A204.1 (cell line): ENCODE data around the gene ZNF331.
"Not testable (repeated sequence)": the region's sequence is repeated elsewhere in the genome, so short reads cannot be mapped to it uniquely, and the experiment has no call there.

Experiments
- FAIRE-seq: peaks from 2 replicates; lab custom pipeline; 2012; peaks lifted over from hg19 to GRCh38; lab: Jason Lieb, UNC

Gene ZNF331

DNA sequence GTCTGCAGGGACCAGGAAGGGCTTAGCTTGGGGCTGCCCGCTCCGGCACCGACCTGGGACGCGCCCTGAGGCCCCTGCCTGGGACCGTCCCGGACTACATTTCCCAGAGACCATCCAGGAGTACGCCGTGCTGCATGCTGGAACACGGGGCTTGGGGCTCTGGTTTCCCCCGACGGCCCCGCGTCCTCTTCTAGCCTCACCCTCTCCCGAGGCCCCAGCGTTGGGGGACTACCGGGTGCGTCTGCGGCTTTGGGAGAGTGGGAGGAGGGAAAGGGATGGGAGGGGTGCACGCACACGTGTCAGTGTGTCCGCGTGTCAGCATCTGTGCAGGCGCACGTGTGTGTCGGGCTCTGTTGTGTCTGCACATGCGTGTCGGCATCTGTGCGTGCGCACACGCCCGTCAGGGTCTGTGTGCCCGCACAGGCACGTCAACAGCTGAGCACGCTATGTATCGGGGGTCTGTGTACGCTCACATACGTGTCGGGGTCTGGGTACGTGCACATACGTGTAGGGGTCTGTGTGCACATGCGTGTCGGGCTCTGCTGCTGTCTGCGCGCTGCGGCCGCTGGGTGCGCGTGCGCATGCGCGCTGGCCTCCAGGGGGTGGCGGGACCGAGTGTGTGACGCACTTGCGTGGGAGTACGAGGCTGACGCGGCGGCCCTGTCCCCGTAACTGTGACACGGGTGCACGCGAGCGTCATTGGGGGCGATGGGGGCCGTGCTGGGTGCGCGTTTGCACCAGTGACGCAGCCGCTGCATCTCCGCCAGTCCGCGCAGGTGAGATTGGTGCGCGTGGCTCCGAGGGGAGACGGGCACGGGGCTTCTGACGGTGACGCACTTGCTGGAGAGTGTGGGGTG is at the start of gene ZNF331:
ZNF331 (plus strand) TSS at position 625 of the 857 bp plus-strand sequence. CDS start 31,232 bp downstream, outside the sequence.
- no peak for FAIRE-seq

DNA sequence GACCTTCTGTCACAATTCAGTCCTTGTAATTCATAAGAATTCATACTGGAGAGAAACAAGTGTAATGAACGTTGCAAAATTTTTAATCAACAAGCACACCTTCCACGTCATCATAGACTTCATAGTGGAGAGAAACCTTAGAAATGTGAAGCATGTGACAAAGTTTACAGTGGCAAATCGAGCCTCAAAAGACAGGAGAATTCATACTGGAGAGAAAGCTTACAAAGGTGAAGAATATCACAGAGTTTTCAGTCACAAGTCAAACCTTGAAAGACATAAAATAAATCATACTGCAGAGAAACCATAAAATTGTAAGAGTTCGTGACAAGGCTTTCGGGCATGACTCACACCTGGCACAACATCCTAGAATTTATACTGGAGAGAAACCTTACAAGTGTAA is 45.8 kb upstream of the ZNF331 start:
- FAIRE-seq: no peak

DNA sequence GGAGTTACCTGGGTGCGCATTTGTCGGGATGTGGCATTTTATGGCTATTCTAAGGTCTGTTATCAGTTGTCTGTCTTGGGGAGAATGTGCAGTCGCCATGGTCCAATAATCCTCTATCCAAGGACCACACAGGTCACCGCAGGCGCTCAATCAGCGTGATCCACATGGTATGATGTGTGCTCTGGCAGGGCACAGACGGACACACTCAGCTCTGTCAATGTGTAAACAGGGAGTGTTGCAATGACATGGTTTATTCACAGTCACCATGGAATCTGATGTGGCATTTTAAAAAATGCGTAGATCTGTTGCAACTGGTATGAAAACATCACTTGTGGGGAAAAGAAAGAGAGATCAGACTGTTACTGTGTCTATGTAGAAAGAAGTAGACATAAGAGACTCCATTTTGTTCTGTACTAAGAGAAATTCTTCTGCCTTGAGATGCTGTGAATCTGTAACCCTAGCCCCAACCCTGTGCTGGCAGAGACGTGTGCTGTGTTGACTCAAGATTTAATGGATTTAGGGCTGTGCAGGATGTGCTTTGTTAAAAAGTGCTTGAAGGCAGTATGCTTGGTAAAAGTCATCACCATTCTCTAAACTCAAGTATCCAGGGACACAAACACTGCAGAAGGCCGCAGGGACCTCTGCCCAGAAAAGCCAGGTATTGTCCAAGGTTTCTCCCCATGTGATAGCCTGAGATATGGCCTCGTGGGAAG is 40.5 kb upstream of the ZNF331 start:
- FAIRE-seq: not testable (repeated sequence)

DNA sequence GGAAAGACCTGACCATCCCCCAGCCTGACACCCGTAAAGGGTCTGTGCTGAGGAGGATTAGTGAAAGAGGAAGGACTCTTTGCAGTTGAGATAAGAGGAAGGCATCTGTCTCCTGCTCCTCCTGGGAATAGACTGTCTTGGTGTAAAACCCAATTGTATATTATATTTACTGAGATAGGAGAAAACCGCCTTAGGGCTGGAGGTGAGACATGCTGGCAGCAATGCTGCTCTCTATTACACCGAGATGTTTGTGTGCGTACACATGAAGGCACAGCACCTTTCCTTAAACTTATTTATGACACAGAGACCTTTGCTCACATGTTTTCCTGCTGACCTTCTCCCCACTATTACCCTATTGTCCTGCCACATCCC is 39.9 kb upstream of the ZNF331 start:
- not testable (repeated sequence) for FAIRE-seq

DNA sequence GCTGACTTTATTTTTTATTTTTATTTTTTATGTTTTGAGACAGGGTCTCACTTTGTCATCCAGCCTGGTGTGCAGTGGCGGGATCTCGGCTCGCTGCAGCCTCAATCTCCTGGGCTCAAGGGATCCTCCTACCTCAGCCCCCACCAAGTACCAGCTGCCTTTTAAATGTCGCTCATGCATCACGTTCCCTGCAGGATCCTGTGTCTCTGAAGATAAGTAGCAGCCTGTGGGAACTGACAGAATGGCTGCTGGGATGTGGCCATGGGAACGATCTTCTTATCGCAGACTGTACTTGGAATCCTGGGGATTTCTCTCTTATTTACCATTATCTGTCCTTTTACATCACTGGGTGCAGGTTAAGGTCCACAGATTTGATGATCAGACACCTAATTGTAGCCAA is 34.8 kb upstream of the ZNF331 start:
- FAIRE-seq: not testable (repeated sequence)

DNA sequence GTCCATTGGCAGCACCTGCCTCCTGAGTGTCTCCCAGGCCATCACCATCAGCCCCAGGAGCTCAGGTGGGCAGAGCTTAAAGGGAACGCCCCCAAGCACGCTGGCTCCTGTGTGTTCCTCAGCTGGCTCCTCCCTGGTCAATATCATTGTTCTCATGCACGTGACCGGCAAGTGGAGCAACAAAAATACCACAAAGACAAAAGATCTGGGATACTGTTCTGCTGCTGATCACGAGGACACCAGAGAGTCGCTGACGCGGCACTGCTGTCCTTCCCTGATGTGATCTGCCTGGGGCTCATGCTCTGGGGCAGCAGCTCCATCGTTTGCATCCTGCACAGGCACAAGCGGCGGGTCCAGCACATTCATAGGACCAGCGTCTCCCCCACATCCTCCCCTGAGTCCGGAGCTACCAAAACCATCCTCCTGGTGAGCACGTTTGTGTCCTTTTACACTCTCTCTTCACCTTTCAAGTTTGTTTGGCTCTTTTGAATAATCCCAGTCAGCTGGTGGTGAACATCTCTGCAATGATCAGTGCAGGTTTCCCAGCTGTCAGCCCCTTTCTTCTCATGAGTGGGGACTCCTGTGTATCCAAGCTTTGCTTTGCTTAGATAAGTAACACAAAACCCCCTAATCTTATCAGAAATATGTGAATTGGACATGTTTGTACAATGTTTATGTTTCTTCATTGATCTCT is 34.1 kb upstream of the ZNF331 start:
- not testable (repeated sequence) for FAIRE-seq

DNA sequence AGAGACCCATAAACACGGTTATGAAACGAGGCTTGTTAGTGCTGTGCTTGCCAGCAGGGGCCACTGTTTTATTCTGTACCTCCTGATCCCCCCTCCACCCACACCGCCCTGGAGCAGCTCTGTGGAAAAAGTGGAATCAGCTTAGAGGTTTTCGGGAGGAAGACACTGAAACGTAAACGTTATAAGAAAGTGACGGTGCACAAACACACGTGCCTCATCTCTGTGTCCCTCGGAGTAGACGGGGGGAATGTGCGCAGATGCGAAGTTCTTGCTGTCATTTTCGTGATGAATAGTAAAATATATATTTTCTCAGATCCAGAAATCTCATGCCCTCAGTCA is 33.6 kb upstream of the ZNF331 start:
- FAIRE-seq: not testable (repeated sequence)

DNA sequence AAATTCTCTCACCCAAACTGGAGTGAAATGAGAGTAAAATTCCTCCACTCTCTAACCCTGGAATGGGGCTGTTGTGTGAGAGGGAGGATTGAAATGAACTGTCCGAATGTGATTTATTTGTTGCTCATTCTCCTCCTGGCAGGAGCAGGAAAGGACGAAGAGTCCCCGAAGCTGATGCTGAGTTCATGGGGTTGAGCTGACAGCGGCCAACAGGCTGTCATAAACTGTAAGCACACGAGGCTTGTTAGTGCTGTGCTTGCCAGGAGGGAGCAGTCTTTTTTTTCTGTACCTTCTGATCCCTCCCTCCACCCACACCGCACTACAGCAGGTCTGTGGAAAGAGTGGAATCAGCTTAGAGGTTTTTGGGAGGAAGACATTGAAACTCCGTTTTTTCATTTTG is 33.1 kb upstream of the ZNF331 start:
- FAIRE-seq: no peak

DNA sequence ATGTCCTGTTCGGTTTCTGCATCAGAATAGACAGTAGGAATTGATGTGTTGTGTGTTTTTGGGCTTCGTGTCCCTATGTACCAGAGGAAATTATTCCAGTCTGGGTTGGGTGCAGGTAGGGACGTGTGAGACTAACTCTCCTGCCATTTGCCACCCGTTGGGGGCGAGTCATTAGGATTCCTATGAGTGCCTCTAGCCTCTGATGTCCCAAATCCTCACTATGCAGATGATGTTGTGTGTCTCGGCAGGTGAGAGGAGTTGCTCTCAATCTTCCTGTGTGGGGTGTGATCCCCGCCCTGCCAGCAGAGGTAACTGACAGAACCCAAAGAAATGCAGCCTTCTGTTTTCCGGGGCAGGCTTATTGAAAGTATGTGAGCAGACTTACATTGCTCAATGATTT is 31.2 kb upstream of the ZNF331 start:
- no peak for FAIRE-seq

DNA sequence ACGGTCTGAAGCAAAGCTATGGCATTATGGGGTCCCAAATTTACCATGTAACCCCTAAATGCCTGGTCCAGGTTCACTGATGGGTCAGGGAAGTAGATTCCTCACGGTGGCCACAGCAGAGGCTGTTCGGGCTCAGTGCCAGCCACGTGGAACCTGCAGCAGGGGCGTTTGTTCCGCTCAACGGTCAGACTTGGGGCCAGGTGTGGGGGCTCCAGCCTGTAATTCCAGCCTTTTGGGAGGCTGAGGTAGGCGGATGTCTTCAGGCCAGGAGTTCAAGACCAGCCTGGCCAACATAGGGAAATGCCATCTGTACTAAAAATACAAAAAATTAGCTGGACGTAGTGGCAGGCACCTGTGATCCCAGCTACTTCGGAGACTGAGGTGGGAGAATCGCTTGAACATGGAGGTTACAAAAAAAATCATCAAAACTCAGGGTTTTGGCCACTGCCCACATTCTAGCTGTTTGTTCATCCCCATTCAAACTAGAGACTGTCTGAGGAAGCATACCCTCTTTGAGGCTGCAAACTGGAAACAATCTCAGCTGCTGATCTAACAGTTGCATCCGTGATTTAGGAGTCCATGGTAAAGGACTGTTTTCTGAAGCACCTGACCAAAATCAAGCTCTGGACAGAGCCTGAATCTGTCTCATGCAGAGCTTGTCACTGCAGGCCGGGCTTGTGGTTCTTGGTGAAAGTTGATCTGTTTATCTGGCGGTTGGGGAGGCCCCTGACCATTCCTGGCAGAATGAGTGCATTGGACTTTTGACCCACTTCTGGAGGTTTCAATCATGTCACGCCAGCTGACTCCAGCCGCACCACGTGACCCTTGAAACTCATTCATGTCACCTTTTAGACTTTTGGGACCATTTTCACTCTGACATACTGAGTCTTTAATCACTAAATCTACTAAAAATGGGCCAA is 30.2 kb upstream of the ZNF331 start:
- no peak for FAIRE-seq

DNA sequence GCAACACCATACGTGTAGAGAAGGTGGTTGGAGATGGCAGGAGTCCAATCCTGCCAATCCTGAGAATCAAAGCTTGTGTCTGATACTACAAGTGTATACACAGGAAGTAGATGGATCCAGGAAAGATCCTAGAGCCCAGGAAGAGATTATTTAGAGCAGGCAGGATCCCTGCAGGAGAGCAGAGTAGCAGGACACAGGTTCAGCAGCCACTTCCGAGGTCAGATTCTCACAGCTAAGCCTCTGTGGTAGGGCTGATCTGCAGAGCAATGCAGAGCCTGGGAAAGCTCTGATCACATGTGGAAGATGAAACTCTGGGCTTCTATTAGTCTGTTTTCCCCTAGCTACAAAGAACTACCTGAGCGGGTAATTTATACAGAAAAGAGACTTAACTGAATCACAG is 28.5 kb upstream of the ZNF331 start:
- FAIRE-seq: no peak

DNA sequence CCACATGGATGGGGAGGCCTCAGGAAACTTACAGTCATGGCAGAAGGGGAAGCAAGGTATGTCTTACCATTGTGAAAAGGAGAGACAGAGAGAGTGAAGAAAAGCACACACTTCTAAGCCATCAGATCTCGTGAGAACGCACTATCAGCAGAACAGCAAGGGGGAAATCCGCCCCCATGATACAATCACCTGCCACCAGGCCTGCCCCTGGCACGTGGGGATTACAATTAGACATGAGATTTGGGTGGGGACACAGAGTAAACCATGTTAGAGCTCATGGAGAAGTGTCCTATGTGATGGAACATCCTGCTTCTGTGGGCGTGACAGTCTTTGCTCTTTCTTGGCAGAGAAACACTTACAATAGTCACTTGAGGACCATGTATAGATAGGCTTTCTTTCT is 28.1 kb upstream of the ZNF331 start:
- FAIRE-seq: no peak

DNA sequence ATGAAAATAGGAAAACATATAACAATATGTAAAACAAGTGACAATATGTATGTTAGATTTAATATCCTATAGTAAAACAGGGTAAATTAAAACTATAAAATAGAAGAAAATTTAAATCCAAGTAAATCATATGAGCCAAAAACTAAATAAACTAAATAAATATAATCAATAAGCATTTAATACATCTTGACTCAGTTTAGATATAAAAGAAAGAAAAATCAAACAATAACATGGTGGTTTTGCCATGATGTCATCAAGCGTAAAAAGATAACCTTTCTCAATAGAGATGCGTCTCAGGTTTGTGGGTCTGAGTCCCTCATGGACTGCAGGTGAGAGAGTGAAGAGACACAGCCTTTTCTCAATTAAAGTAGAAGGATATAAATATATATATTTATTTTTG is 26.6 kb upstream of the ZNF331 start:
- peak; percentile 76 for FAIRE-seq

DNA sequence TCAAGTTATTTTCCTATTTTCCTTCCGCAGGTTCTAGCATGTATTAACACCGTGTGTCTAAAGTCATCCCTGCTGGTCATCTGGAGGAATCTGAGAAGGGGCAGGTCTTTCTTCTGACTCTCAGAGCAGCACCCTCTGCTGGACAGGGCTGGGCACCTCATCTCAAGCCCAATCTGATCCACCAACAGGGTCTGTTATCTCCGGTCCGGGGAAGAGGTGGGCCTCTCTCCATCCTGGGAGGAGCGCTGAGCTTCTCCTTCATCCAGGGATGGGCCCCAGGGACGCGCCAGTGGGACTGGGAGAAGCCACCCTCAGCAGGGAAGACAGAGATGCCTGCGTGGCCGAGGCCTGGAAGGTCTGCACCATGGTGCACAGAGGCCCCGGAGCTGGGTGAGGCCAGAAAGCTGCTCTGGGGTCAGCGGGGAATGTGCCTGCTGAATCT is 26.0 kb upstream of the ZNF331 start:
- FAIRE-seq: no peak

DNA sequence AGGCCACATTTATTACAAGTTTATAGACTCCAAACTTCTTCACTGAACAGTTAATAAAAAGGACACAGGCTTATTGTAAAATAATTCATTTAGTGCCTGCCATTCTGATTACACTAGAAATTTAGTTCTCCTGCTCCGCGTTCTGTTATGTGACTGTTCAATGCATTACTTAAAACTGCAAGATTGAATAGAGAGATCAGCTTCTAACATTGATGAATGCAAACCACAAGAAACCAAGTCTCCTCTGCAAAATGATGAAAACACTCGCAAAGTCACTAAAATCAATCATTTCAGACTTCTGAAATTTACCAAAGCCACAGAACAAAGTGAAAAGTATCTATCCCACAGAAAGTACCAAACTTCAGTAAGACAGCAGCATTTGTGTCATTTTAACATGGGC is 22.9 kb upstream of the ZNF331 start:
- FAIRE-seq: peak; percentile 47

DNA sequence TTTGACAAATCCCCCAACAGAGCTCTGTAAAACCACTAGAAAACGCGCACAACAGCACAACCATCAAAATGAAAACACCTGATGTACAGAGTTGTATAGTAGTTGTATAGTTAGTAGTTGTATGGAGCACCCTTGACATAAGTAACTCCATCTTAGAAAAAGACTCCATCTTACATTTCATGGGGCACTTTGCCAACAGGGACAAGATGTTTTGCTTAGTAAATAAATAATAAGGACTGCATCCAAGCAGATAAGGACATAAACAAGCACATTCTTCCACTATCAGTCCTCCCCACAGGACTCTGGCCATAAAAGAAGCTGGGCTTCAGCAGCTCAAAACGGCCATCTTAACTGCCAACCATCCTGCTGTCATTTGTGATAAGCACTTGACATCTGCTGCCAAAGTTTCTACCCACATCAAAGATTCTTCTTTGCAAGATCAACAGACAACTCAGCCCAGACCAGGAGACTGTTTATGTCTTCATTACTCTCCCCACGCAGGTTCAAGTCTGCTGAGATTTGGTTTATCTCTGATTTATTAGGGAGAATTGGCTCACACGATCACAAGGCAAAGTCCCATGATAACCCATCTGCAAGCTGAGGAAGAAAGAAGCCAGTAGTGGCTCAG is 20.7 kb upstream of the ZNF331 start:
- FAIRE-seq: no peak

DNA sequence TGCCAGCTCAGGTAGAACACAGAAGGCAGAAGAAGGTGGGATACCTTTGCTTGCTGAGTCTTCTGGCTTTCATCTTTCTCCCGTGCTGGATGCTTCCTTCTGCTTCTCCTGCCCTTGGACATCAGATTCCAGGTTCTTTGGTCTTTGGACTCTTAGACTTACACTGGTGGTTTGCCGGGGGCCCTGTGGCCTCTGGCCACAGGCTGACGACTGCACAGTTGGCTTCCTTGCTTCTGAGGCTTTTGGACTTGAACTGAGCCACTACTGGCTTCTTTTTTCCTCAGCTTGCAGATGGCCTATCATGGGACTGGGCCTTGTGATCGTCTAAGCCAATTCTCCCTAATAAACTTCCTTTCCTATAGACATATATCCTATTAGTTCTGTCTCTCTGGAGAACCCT is 19.8 kb upstream of the ZNF331 start:
- FAIRE-seq: no peak

DNA sequence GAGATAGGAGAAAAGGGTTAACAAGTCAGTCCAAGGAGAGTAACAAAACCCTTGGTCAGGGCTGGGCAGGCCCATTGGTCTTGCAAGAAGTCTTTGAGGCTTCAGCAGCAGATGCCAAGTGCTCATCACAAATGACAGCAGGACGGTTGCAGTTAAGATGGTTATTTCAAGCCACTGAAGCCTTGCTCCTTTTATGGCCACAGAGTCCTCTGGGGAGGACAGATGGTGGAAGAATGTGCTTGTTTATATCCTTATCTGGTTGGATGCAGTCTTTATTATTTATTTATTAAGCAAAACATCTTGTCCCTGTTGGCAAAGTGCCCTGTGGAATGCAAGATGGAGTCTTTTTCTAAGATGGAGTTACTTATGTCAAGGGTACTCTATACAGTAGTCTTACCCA is 19.2 kb upstream of the ZNF331 start:
- no peak for FAIRE-seq

DNA sequence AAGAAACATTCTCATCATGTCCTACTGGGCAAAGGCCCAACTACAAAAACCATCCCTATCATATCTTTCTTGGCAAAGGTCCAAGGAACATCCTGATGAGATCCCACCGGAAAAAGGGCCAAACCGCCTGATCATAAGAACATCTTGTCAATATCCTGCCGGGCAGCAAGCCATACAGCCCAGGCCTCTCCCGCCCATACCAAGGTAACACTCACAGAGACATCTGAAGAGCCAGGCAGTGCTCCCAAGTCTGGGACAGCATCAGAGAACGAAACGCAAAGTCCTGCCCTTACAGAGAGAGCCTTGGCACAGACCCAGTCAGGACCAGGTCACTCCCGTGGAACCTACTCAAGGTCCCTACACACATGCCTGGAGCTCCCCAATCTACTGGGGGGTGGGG is 18.5 kb upstream of the ZNF331 start:
- no peak for FAIRE-seq

DNA sequence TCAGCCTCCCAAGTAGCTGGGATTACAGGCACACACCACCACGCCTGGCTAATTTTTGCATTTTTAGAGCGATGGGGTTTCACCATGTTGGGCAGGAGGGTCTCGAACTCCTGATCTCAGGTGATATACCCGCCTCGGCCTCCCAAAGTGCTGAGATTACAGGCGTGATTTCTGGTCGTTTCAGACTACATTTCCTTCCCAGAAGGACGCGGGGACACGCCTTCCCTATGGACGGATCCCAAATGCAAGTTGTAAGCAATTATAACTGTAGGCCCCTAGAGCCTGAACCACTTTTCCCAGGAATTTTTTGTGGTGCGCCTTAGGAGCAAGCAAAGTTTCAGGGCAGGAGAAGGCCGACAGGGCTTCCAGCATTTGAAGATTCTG is 17.8 kb upstream of the ZNF331 start:
- no peak for FAIRE-seq

DNA sequence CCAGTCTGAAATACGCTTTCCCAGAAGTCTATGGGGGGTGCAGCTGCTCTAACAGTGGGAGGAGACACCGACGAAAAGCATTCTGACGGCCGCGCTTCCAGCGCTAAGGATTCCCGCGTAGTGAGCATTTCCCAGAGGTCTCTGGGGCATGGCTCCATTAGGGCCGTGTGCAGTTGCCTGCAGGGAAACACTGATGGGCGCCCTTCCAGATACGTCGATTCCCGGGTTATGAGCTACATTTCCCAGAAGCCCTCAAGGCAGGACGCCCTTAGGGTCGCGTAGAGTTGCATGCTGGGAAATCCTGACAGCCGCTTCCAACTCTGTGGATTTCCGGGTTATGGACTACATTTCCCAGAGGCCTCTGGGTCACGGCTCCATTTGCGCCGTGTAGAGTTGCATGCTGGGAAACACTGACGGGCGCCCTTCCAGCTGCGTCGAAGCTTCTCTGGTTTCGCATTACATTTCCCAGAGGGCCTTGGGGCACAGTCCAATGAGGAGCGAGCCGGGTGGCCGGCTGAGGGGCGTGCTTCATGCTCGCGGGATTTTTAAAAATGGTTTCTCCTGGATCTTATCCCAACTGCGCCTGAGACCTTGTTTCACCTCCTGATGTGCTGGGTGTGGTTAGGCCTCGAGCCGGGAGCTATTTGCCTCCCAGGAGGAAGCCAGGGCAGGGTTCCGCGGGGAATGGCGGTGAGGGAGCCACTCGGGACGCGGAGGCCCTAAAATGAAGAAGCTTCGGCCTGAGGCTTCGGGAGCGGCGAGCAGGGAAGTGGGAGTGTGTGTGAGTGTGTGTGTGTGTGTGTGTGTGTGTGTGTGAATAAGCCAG is 17.2 kb upstream of the ZNF331 start:
- FAIRE-seq: no peak
